RWPE2 (cell line): ENCODE results near the gene NFIX.

ENCODE experiments used
- ATAC-seq: fragments of 200-7000 bp; cut with Tn5 transposase; 3 replicates; pipeline ENCODE4 v1.9.1; 2021; ENCODE audit warnings: low read depth
- DNase-seq: peaks from one replicate; pipeline ENCODE4 v3.0.0-alpha.2; 2020; ENCODE audit warnings: low spot score
- H3K27ac ChIP-seq: fragments of 450-650 bp; 2 replicates; pipeline ENCODE4 v1.5.1; 2017; ENCODE audit warnings: mild to moderate bottlenecking; ENCODE audit not compliant: poor library complexity, severe bottlenecking
- H3K27me3 ChIP-seq: fragments of 250-450 bp; sonication (Bioruptor Pico); 2 replicates; pipeline ENCODE4 v1.5.1; 2021; ENCODE audit warnings: mild to moderate bottlenecking, moderate library complexity; ENCODE audit not compliant: insufficient read depth, poor library complexity, severe bottlenecking
- H3K36me3 ChIP-seq: fragments of 250-450 bp; sonication (Bioruptor Pico); 2 replicates; pipeline ENCODE4 v1.5.1; 2020; ENCODE audit warnings: low read depth, mild to moderate bottlenecking, moderate library complexity
- H3K4me1 ChIP-seq: fragments of 250-450 bp; sonication (Bioruptor Pico); 2 replicates; pipeline ENCODE4 v1.5.1; 2021; ENCODE audit warnings: mild to moderate bottlenecking, moderate library complexity; ENCODE audit not compliant: insufficient read depth, poor library complexity, severe bottlenecking
- H3K4me3 ChIP-seq: fragments of 250-450 bp; sonication (Bioruptor Pico); 2 replicates; pipeline ENCODE4 v1.5.1; 2021; ENCODE audit warnings: mild to moderate bottlenecking, moderate library complexity; ENCODE audit not compliant: severe bottlenecking
- H3K9me3 ChIP-seq: fragments of 250-450 bp; sonication (Bioruptor Pico); 2 replicates; pipeline ENCODE4 v1.5.1; 2021; ENCODE audit warnings: mild to moderate bottlenecking, moderate library complexity; ENCODE audit not compliant: severe bottlenecking
- CTCF ChIP-seq: fragments of 450-650 bp; IDR thresholded peaks from one replicate; pipeline ENCODE4 v1.5.1; 2017; ENCODE audit warnings: mild to moderate bottlenecking, moderate library complexity; ENCODE audit not compliant: poor library complexity, severe bottlenecking

The NFIX gene

GRCh38 chr19:13116282-13117175 is 121.3 kb downstream of the NFIX start, which contains the start of gene TRMT1:
Gene TRMT1 (minus strand): TSS chr19:13116740. CDS start chr19:13116399, 341 bp downstream.
- ATAC-seq (peak; percentile 50), DNase-seq (peak; percentile 95)
- Histone ChIP-seq H3K4me3 (peak within 1 kb of the TSS; percentile 87), H3K9me3 (no peaks in the 10 kb centered on the region), H3K4me1 (peaks cover 8% of the 10 kb centered on the region), H3K27me3 (no peaks in the 10 kb centered on the region), H3K27ac (peak within 1 kb of the TSS; percentile 88), H3K36me3 (peaks cover 39% of the 10 kb centered on the region)
- no peak for TF ChIP-seq CTCF

GRCh38 chr19:13117176-13117771 is 122.0 kb downstream of the NFIX start:
- Histone ChIP-seq H3K27me3 (no peaks in the 10 kb centered on the region), H3K36me3 (peaks cover 42% of the 10 kb centered on the region), H3K27ac (peak overlapping the region; percentile 88), H3K4me3 (peak overlapping the region; percentile 87), H3K9me3 (no peaks in the 10 kb centered on the region), H3K4me1 (peaks cover 8% of the 10 kb centered on the region)
- DNase-seq (no peak), ATAC-seq (peak; percentile 2; the same call in 1 of the 3 replicates)
- TF ChIP-seq CTCF: no peak

GRCh38 chr19:13117772-13118423 is 122.6 kb downstream of the NFIX start, which contains the start of gene NACC1:
Gene NACC1 (plus strand): TSS chr19:13118264. CDS start chr19:13135208, 16,944 bp downstream.
- Histone ChIP-seq H3K4me1 (peaks cover 8% of the 10 kb centered on the region), H3K4me3 (peak within 1 kb of the TSS; percentile 87), H3K36me3 (peaks cover 38% of the 10 kb centered on the region), H3K27ac (peak within 1 kb of the TSS; percentile 88), H3K27me3 (no peaks in the 10 kb centered on the region), H3K9me3 (no peaks in the 10 kb centered on the region)
- DNase-seq (no peak), ATAC-seq (peak; percentile 76)
- no peak for TF ChIP-seq CTCF

GRCh38 chr19:13118424-13119193 is 123.3 kb downstream of the NFIX start:
- H3K27me3 ChIP-seq: no peaks in the 10 kb centered on the region
- no peak for TF ChIP-seq CTCF
- no peaks in the 10 kb centered on the region for H3K9me3 ChIP-seq
- peak overlapping the region; percentile 88 for H3K27ac ChIP-seq
- DNase-seq (peak; percentile 86), ATAC-seq (peak; percentile 48)
- peaks cover 8% of the 10 kb centered on the region for H3K4me1 ChIP-seq
- peak overlapping the region; percentile 87 for H3K4me3 ChIP-seq
- peaks cover 39% of the 10 kb centered on the region for H3K36me3 ChIP-seq
